GM23338 (cell line): ENCODE measurements around the gene USP24. TPM values are rescaled to one million over a fixed set of nuclear protein-coding genes. Genes with fewer than 3 reads are reported as not detected.

ENCODE experiments used
- ATAC-seq: fragments of 200-7000 bp; cut with Tn5 transposase; 3 replicates; pipeline ENCODE4 v1.9.1; 2020
- DNase-seq: peaks from one replicate; pipeline ENCODE4 v3.0.0-alpha.2; 2015; ENCODE audit warnings: low spot score
- H2AFZ ChIP-seq: fragments of 200-600 bp; sonication (generic); 2 replicates; pipeline ENCODE4 v1.8.0; 2016; ENCODE audit warnings: antibody characterized with exemption, mild to moderate bottlenecking, moderate library complexity
- H3F3A ChIP-seq: fragments of 200-600 bp; sonication (generic); replicated peaks from 2 replicates; pipeline ENCODE4 v1.8.0; 2017; ENCODE audit warnings: antibody characterized with exemption, mixed run types, low read depth
- H3K27ac ChIP-seq: fragments of 200-600 bp; sonication (generic); 2 replicates; pipeline ENCODE4 v1.6.1; 2016; ENCODE audit warnings: low read depth
- H3K27me3 ChIP-seq: fragments of 200-600 bp; sonication (generic); 2 replicates; pipeline ENCODE4 v1.8.0; 2016; ENCODE audit warnings: mild to moderate bottlenecking, mixed run types, moderate library complexity; ENCODE audit not compliant: insufficient read depth
- H3K36me3 ChIP-seq: fragments of 200-600 bp; sonication (generic); 2 replicates; pipeline ENCODE4 v1.8.0; 2016; ENCODE audit warnings: mild to moderate bottlenecking; ENCODE audit not compliant: insufficient read depth
- H3K4me1 ChIP-seq: fragments of 200-600 bp; sonication (generic); 2 replicates; pipeline ENCODE4 v1.8.0; 2016; ENCODE audit warnings: mild to moderate bottlenecking, moderate library complexity; ENCODE audit not compliant: insufficient read depth
- H3K4me2 ChIP-seq: fragments of 200-600 bp; sonication (generic); 2 replicates; pipeline ENCODE4 v1.7.1; 2017; ENCODE audit warnings: mixed run types
- H3K4me3 ChIP-seq: fragments of 200-600 bp; sonication (generic); 2 replicates; pipeline ENCODE4 v1.6.1; 2016; ENCODE audit warnings: mixed run types
- H3K79me2 ChIP-seq: fragments of 200-600 bp; sonication (generic); replicated peaks from 2 replicates; pipeline ENCODE4 v1.8.0; 2017; ENCODE audit warnings: mild to moderate bottlenecking; ENCODE audit not compliant: insufficient read depth
- H3K9me2 ChIP-seq: fragments of 200-600 bp; sonication (generic); 2 replicates; pipeline ENCODE4 v1.8.0; 2017; ENCODE audit not compliant: insufficient read depth
- H4K20me1 ChIP-seq: fragments of 200-600 bp; sonication (generic); replicated peaks from 2 replicates; pipeline ENCODE4 v1.8.0; 2017; ENCODE audit warnings: mild to moderate bottlenecking; ENCODE audit not compliant: insufficient read depth
- H3K27ac Mint-ChIP-seq: 2 replicates; pipeline ENCODE4 v1.8.0; 2020; ENCODE audit warnings: inconsistent platforms, mild to moderate bottlenecking, moderate library complexity, mixed read lengths
- H3K27me3 Mint-ChIP-seq: 3 replicates; pipeline ENCODE4 v1.8.0; 2022; ENCODE audit warnings: low read depth, mild to moderate bottlenecking, moderate library complexity, mixed read lengths, inconsistent platforms; ENCODE audit not compliant: insufficient read depth, poor library complexity
- H3K36me3 Mint-ChIP-seq: 3 replicates; pipeline ENCODE4 v1.8.0; 2021; ENCODE audit warnings: low read depth, mild to moderate bottlenecking, inconsistent platforms, moderate library complexity, mixed read lengths
- H3K4me1 Mint-ChIP-seq: 3 replicates; pipeline ENCODE4 v1.8.0; 2020; ENCODE audit warnings: mild to moderate bottlenecking, inconsistent platforms, mixed read lengths
- H3K4me3 Mint-ChIP-seq: 3 replicates; pipeline ENCODE4 v1.8.0; 2021; ENCODE audit warnings: moderate library complexity, mild to moderate bottlenecking, inconsistent platforms, mixed read lengths
- H3K9me3 Mint-ChIP-seq: 3 replicates; pipeline ENCODE4 v1.8.0; 2020; ENCODE audit warnings: moderate library complexity, mild to moderate bottlenecking, inconsistent platforms, mixed read lengths
- CREB1 ChIP-seq: fragments of 250-450 bp; sonication (Bioruptor Pico); IDR thresholded peaks from 2 replicates; pipeline ENCODE4 v1.5.0; 2020; ENCODE audit warnings: low read depth, mild to moderate bottlenecking, moderate library complexity
- EZH2 ChIP-seq: fragments of 200-600 bp; sonication (generic); IDR thresholded peaks from one replicate; pipeline ENCODE4 v1.8.0; 2017; ENCODE audit warnings: antibody characterized with exemption, mild to moderate bottlenecking, low read depth; ENCODE audit not compliant: unreplicated experiment
- EZH2phosphoT487 ChIP-seq: fragments of 200-600 bp; sonication (generic); IDR thresholded peaks from one replicate; pipeline ENCODE4 v1.8.1; 2018; ENCODE audit warnings: antibody characterized with exemption; ENCODE audit not compliant: unreplicated experiment
- JUNB ChIP-seq: IDR thresholded peaks from one replicate; pipeline ENCODE4 v1.6.1; 2016; ENCODE audit warnings: antibody characterized with exemption; ENCODE audit not compliant: unreplicated experiment
- NANOG ChIP-seq: IDR thresholded peaks from 2 replicates; pipeline ENCODE4 v1.6.1; 2016; ENCODE audit warnings: antibody characterized with exemption, borderline replicate concordance
- POLR2AphosphoS5 ChIP-seq: IDR thresholded peaks from 2 replicates; pipeline ENCODE4 v1.6.1; 2016; ENCODE audit warnings: antibody characterized with exemption, low read depth
- STAT1 ChIP-seq: IDR thresholded peaks from one replicate; pipeline ENCODE4 v1.6.1; 2016; ENCODE audit warnings: antibody characterized with exemption; ENCODE audit not compliant: unreplicated experiment
- ZNF114 ChIP-seq: fragments of 250-450 bp; sonication (Bioruptor Pico); IDR thresholded peaks from 2 replicates; pipeline ENCODE4 v1.5.0; 2020; ENCODE audit warnings: mild to moderate bottlenecking, moderate library complexity
- ZNF331 ChIP-seq: fragments of 250-450 bp; sonication (Bioruptor Pico); IDR thresholded peaks from 2 replicates; pipeline ENCODE4 v1.5.0; 2020; ENCODE audit warnings: low read depth, mild to moderate bottlenecking, moderate library complexity
- polyA plus RNA-seq: library from polyadenylated mRNA; unstranded; fragments of >200 nt; fragmentation: Nextera tagmentation; extraction: Ambion mirVana; gene quantifications from 2 replicates; pipeline ENCODE4 v1.2.1, GENCODE V29; 2016
- total RNA-seq: library from RNA; depleted of rRNA; stranded (reverse); fragments of >200 nt; shearing (Covaris generic); gene quantifications from 2 replicates; pipeline ENCODE4 v1.2.3, GENCODE V29; 2014
- TF ChIP-seq, protein P1 (sequence below): fragments of 250-450 bp; sonication (Bioruptor Pico); IDR thresholded peaks from 2 replicates; pipeline ENCODE4 v1.5.0; 2020; ENCODE audit warnings: mild to moderate bottlenecking, moderate library complexity
- TF ChIP-seq, protein P2 (sequence below): IDR thresholded peaks from 2 replicates; pipeline ENCODE4 v1.6.1; 2016; ENCODE audit warnings: antibody characterized with exemption
- TF ChIP-seq, protein P3 (sequence below), 2 experiments: fragments of 200-600 bp in 1 of 2; sonication (generic) in 1 of 2; conservative IDR thresholded peaks; 2 replicates each; pipeline versions ENCODE4 v1.5.1 to v1.6.1; 2016 to 2017; ENCODE audit warnings: antibody characterized with exemption in 2 of 2, low read depth in 2 of 2, mild to moderate bottlenecking in 2 of 2, moderate library complexity in 1 of 2
- TF ChIP-seq, protein P4 (sequence below): IDR thresholded peaks from one replicate; pipeline ENCODE4 v1.6.1; 2018; ENCODE audit warnings: antibody characterized with exemption; ENCODE audit not compliant: unreplicated experiment

USP24 gene
- total and polyA plus RNA-seq, 2 experiments from 2014 or later: 12.1 to 32.6 TPM

DNA sequence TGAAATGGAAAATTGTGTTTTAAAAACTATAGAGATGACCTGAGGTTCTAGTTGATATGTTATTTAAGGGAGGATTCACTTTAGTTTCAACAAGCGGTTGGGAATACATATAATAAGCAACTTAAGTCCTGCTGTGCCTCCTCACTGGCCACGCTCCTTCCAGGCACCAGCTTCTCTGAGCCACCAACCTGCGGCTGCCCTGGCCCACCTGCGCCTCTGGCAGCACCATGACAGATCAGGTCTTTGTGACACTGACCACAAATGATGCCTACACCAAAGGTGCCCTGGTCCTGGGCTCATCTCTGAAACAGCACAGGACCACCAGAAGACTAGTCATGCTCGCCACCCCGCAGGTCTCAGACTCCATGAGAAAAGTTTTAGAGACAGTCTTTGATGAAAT is 7.0 kb upstream of the USP24 start:
- Mint-ChIP-seq H3K36me3 (no peaks in the 10 kb centered on the region), H3K27ac (no peak overlapping the region)

More for the DNA sequence above, 7.0 kb upstream of the USP24 start:
- peaks cover 12% of the 10 kb centered on the region for H3K4me1 Mint-ChIP-seq
- H3K4me2 ChIP-seq: no peak overlapping the region
- ATAC-seq (no peak), DNase-seq (no peak)
- H2AFZ ChIP-seq: no peak overlapping the region
- peaks cover 14% of the 10 kb centered on the region for H3K4me1 ChIP-seq
- H3K9me3 Mint-ChIP-seq: no peaks in the 10 kb centered on the region; the same call in 2 of the 3 replicates
- no peak overlapping the region for H3K4me3 Mint-ChIP-seq
- no peaks in the 10 kb centered on the region for H4K20me1 ChIP-seq
- TF ChIP-seq, protein P1, sequence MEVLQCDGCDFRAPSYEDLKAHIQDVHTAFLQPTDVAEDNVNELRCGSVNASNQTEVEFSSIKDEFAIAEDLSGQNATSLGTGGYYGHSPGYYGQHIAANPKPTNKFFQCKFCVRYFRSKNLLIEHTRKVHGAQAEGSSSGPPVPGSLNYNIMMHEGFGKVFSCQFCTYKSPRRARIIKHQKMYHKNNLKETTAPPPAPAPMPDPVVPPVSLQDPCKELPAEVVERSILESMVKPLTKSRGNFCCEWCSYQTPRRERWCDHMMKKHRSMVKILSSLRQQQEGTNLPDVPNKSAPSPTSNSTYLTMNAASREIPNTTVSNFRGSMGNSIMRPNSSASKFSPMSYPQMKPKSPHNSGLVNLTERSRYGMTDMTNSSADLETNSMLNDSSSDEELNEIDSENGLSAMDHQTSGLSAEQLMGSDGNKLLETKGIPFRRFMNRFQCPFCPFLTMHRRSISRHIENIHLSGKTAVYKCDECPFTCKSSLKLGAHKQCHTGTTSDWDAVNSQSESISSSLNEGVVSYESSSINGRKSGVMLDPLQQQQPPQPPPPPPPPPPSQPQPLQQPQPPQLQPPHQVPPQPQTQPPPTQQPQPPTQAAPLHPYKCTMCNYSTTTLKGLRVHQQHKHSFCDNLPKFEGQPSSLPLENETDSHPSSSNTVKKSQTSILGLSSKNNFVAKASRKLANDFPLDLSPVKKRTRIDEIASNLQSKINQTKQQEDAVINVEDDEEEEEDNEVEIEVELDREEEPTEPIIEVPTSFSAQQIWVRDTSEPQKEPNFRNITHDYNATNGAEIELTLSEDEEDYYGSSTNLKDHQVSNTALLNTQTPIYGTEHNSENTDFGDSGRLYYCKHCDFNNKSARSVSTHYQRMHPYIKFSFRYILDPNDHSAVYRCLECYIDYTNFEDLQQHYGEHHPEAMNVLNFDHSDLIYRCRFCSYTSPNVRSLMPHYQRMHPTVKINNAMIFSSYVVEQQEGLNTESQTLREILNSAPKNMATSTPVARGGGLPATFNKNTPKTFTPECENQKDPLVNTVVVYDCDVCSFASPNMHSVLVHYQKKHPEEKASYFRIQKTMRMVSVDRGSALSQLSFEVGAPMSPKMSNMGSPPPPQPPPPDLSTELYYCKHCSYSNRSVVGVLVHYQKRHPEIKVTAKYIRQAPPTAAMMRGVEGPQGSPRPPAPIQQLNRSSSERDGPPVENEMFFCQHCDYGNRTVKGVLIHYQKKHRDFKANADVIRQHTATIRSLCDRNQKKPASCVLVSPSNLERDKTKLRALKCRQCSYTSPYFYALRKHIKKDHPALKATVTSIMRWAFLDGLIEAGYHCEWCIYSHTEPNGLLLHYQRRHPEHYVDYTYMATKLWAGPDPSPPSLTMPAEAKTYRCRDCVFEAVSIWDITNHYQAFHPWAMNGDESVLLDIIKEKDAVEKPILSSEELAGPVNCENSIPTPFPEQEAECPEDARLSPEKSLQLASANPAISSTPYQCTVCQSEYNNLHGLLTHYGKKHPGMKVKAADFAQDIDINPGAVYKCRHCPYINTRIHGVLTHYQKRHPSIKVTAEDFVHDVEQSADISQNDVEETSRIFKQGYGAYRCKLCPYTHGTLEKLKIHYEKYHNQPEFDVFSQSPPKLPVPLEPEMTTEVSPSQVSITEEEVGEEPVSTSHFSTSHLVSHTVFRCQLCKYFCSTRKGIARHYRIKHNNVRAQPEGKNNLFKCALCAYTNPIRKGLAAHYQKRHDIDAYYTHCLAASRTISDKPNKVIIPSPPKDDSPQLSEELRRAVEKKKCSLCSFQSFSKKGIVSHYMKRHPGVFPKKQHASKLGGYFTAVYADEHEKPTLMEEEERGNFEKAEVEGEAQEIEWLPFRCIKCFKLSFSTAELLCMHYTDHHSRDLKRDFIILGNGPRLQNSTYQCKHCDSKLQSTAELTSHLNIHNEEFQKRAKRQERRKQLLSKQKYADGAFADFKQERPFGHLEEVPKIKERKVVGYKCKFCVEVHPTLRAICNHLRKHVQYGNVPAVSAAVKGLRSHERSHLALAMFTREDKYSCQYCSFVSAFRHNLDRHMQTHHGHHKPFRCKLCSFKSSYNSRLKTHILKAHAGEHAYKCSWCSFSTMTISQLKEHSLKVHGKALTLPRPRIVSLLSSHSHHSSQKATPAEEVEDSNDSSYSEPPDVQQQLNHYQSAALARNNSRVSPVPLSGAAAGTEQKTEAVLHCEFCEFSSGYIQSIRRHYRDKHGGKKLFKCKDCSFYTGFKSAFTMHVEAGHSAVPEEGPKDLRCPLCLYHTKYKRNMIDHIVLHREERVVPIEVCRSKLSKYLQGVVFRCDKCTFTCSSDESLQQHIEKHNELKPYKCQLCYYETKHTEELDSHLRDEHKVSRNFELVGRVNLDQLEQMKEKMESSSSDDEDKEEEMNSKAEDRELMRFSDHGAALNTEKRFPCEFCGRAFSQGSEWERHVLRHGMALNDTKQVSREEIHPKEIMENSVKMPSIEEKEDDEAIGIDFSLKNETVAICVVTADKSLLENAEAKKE (CRISPR knock-in tag): no peak
- TF ChIP-seq EZH2 (no peak), JUNB (no peak), POLR2AphosphoS5 (no peak), CREB1 (CRISPR knock-in tag) (no peak), ZNF331 (CRISPR knock-in tag) (no peak), ZNF114 (CRISPR knock-in tag) (no peak), EZH2phosphoT487 (no peak), STAT1 (no peak), NANOG (no peak)
- TF ChIP-seq, protein P2, sequence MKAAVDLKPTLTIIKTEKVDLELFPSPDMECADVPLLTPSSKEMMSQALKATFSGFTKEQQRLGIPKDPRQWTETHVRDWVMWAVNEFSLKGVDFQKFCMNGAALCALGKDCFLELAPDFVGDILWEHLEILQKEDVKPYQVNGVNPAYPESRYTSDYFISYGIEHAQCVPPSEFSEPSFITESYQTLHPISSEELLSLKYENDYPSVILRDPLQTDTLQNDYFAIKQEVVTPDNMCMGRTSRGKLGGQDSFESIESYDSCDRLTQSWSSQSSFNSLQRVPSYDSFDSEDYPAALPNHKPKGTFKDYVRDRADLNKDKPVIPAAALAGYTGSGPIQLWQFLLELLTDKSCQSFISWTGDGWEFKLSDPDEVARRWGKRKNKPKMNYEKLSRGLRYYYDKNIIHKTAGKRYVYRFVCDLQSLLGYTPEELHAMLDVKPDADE: no peak
- TF ChIP-seq, protein P3, sequence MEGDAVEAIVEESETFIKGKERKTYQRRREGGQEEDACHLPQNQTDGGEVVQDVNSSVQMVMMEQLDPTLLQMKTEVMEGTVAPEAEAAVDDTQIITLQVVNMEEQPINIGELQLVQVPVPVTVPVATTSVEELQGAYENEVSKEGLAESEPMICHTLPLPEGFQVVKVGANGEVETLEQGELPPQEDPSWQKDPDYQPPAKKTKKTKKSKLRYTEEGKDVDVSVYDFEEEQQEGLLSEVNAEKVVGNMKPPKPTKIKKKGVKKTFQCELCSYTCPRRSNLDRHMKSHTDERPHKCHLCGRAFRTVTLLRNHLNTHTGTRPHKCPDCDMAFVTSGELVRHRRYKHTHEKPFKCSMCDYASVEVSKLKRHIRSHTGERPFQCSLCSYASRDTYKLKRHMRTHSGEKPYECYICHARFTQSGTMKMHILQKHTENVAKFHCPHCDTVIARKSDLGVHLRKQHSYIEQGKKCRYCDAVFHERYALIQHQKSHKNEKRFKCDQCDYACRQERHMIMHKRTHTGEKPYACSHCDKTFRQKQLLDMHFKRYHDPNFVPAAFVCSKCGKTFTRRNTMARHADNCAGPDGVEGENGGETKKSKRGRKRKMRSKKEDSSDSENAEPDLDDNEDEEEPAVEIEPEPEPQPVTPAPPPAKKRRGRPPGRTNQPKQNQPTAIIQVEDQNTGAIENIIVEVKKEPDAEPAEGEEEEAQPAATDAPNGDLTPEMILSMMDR (conservative IDR thresholded peaks at IDR 0.05; ENCODE audit: low read depth in 2 of 2): no peak
- TF ChIP-seq, protein P4, sequence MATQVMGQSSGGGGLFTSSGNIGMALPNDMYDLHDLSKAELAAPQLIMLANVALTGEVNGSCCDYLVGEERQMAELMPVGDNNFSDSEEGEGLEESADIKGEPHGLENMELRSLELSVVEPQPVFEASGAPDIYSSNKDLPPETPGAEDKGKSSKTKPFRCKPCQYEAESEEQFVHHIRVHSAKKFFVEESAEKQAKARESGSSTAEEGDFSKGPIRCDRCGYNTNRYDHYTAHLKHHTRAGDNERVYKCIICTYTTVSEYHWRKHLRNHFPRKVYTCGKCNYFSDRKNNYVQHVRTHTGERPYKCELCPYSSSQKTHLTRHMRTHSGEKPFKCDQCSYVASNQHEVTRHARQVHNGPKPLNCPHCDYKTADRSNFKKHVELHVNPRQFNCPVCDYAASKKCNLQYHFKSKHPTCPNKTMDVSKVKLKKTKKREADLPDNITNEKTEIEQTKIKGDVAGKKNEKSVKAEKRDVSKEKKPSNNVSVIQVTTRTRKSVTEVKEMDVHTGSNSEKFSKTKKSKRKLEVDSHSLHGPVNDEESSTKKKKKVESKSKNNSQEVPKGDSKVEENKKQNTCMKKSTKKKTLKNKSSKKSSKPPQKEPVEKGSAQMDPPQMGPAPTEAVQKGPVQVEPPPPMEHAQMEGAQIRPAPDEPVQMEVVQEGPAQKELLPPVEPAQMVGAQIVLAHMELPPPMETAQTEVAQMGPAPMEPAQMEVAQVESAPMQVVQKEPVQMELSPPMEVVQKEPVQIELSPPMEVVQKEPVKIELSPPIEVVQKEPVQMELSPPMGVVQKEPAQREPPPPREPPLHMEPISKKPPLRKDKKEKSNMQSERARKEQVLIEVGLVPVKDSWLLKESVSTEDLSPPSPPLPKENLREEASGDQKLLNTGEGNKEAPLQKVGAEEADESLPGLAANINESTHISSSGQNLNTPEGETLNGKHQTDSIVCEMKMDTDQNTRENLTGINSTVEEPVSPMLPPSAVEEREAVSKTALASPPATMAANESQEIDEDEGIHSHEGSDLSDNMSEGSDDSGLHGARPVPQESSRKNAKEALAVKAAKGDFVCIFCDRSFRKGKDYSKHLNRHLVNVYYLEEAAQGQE: no peak
- H3F3A ChIP-seq: no peaks in the 10 kb centered on the region
- H3K79me2 ChIP-seq: no peaks in the 10 kb centered on the region
- no peaks in the 10 kb centered on the region for H3K36me3 ChIP-seq
- H3K9me2 ChIP-seq: no peaks in the 10 kb centered on the region
- H3K27me3 ChIP-seq: peaks cover under 1% of the 10 kb centered on the region; the same call in 1 of the 2 replicates
- peaks cover 3% of the 10 kb centered on the region for H3K27me3 Mint-ChIP-seq
- H3K27ac ChIP-seq: no peak overlapping the region
- no peak overlapping the region for H3K4me3 ChIP-seq
